Effector memory CD8-positive, alpha-beta T cell (primary cell): Measurements from ENCODE around the gene MAP3K10.

Experiments used
- ATAC-seq: fragments of 150-1000 bp; cut with Tn5 transposase; replicated peaks from 2 replicates; pipeline ENCODE4 v1.10.0; 2021; ENCODE audit warnings: mild to moderate bottlenecking, moderate library complexity
- DNase-seq, 3 experiments: peaks; one replicate each; pipeline ENCODE4 v3.0.0; 2021
- H3K27ac Mint-ChIP-seq, 2 donors: one replicate each; pipeline ENCODE4 v1.8.0; 2022; ENCODE audit warnings: mild to moderate bottlenecking in 2 of 2, mixed read lengths in 2 of 2, moderate library complexity in 2 of 2
- H3K27me3 Mint-ChIP-seq, 2 donors: one replicate each; pipeline ENCODE4 v1.8.0; 2022; ENCODE audit warnings: mixed read lengths in 2 of 2
- H3K36me3 Mint-ChIP-seq: one replicate; pipeline ENCODE4 v1.8.0; 2022; ENCODE audit warnings: mild to moderate bottlenecking, moderate library complexity, mixed read lengths; ENCODE audit not compliant: insufficient read depth
- H3K4me1 Mint-ChIP-seq, 2 donors: one replicate each; pipeline ENCODE4 v1.8.0; 2022; ENCODE audit warnings: low read depth in 2 of 2, mixed read lengths in 2 of 2
- H3K4me3 Mint-ChIP-seq, 2 donors: one replicate each; pipeline ENCODE4 v1.8.0; 2022; ENCODE audit warnings: mild to moderate bottlenecking in 2 of 2, mixed read lengths in 2 of 2, moderate library complexity in 2 of 2
- H3K9me3 Mint-ChIP-seq, 2 donors: one replicate each; pipeline ENCODE4 v1.8.0; 2022; ENCODE audit warnings: mixed read lengths in 2 of 2

MAP3K10 gene

DNA sequence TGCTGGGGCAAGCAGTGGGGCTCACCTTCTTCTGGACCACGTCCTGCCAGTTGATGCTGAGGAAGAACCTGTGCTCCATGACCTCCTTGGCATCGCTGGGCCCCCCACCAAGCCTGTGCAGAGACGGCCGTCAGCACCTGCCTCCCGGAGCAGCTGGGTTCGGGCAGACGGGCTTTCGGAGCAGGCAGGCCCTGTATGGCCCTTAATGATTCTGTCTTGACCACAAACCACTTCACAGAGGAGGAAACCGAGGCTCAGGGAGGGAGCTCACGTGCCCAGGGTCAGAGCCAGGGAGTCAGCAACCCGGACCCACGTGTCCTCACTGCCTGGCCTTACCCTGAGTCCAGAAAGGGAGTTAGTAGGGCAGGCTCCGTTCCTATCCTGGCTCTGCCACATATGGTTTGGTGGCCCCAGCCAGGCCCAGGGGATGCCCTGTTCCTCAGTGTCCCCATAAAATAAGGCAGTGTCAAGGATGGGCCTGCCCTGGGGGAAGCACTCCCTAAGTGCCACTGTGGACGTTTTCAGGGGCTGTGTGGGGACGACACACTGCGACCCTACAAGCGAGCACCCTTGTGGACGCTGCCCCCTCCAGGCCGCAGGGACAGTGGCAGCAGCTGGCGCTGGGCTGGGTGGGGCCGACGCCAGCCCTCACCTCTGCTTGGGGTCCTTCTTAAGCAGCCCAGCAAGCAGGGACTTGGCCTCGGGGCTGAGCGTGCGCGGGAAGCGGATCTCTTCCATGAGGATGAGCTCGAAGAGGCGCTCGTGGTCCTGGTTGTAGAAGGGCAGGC, 44.2 kb downstream of the MAP3K10 start:
- no peaks in the 10 kb centered on the region for H3K9me3 Mint-ChIP-seq
- no peak overlapping the region for H3K4me3 Mint-ChIP-seq
- no peak for ATAC-seq
- H3K36me3 Mint-ChIP-seq = peaks cover 30% of the 10 kb centered on the region
- peaks cover 0 to 3% of the 10 kb centered on the region in 2 donors for H3K4me1 Mint-ChIP-seq
- no peak overlapping the region for H3K27ac Mint-ChIP-seq
- DNase-seq = no peak
- no peaks in the 10 kb centered on the region for H3K27me3 Mint-ChIP-seq

GRCh38 chr19:40236026-40236355, 44.8 kb downstream of the MAP3K10 start:
- H3K27ac Mint-ChIP-seq = no peak overlapping the region
- DNase-seq (no peak), ATAC-seq (no peak)
- peaks cover 30% of the 10 kb centered on the region for H3K36me3 Mint-ChIP-seq
- H3K9me3 Mint-ChIP-seq = no peaks in the 10 kb centered on the region
- no peak overlapping the region for H3K4me3 Mint-ChIP-seq
- no peaks in the 10 kb centered on the region for H3K27me3 Mint-ChIP-seq
- peaks cover 0 to 3% of the 10 kb centered on the region in 2 donors for H3K4me1 Mint-ChIP-seq

- DNase-seq = no peak
- Mint-ChIP-seq H3K36me3 (peaks cover 34% of the 10 kb centered on the region), H3K4me1 (peaks cover 0 to 3% of the 10 kb centered on the region in 2 donors), H3K27ac (peak overlapping the region in 1 of 2 donors; percentile 53), H3K9me3 (no peaks in the 10 kb centered on the region), H3K27me3 (no peaks in the 10 kb centered on the region), H3K4me3 (no peak overlapping the region)
- ATAC-seq = no peak
Measured at GRCh38 chr19:40236366-40236765, 45.1 kb downstream of the MAP3K10 start.

DNA sequence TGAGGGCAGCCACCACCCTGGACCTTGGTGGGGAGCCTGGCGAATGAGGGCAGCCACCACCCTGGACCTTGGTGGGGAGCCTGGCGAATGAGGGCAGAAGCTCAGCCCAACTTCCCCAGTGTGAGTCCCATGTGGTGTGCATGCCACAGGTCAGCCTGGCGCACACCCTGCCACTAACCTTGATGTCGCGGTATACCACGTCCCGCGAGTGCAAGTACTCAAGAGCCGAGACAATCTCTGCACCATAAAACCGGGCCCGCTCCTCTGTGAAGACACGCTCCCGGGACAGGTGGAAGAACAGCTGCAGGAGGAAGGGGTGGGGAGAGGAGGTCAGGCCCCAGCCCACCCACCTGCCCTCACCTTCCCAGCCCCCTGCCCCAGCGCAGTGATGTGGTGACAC, 46.6 kb downstream of the MAP3K10 start:
- Mint-ChIP-seq H3K27me3 (no peaks in the 10 kb centered on the region), H3K36me3 (peaks cover 42% of the 10 kb centered on the region), H3K27ac (peak overlapping the region in 1 of 2 donors; percentile 62), H3K4me1 (peaks cover 0 to 5% of the 10 kb centered on the region in 2 donors), H3K9me3 (no peaks in the 10 kb centered on the region), H3K4me3 (no peak overlapping the region)
- DNase-seq (no peak), ATAC-seq (no peak)

DNA sequence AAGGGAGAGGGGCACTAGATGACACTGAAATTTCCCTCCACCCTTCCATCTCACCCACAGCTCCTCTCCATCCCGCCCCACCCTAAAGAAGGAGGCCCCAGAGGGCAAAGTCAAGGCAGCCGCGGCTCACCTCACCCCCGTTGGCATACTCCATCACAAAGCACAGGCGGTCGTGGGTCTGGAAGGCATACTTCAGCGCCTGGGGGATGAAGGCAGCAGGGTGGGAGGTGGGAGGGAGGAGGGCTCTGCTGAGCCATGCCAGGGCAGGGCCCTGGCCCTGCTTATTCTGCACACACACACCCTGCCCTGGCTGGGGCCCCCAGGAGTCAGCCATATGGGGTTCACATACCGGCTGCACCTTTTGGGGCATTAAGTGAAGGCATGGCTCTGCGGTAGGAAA, 47.5 kb downstream of the MAP3K10 start:
- peaks cover 0 to 5% of the 10 kb centered on the region in 2 donors for H3K4me1 Mint-ChIP-seq
- no peaks in the 10 kb centered on the region for H3K27me3 Mint-ChIP-seq
- DNase-seq (no peak), ATAC-seq (no peak)
- H3K27ac Mint-ChIP-seq = peak overlapping the region in 1 of 2 donors; percentile 62
- H3K9me3 Mint-ChIP-seq = no peaks in the 10 kb centered on the region
- no peak overlapping the region for H3K4me3 Mint-ChIP-seq
- peaks cover 39% of the 10 kb centered on the region for H3K36me3 Mint-ChIP-seq

DNA sequence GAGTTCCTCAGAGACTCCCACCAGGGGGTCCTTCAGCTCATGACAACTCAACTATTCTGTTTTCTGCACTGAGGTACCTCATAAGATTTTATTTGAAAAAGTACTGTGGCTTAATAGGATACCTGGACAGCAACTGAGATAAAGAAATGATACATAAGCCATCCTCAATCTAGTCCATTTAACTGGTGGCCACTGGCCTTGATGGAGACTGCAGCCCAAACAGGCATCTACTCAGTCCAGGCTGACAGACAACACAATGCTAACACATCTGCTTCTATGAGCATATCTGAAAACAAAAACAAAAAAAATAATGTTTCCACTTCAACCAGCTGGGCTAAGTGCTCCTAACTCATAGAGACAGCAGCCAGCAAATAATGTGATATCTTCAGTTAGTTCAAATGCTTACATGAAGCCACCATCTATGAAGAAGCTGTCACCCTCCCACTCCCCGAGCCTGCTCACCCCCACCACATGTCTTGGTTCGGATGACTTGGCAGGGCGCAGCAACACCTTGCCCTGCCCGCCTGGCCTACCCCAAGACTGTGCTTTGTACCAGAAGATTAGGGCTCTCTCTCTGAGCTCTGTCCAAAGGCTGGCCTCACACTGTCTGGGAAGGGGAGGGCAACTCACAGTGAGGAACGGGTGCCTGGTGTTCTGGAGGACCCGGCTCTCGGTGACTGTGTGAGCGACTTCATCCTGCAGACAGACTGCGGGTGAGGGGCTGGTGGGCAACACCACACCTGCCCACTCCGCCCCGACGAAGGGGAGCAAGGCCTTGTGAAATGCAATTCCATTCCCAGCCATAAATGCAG, 48.4 kb downstream of the MAP3K10 start:
- Mint-ChIP-seq H3K27me3 (no peaks in the 10 kb centered on the region), H3K36me3 (peaks cover 41% of the 10 kb centered on the region), H3K9me3 (no peaks in the 10 kb centered on the region), H3K4me3 (no peak overlapping the region), H3K4me1 (peaks cover 0 to 5% of the 10 kb centered on the region in 2 donors), H3K27ac (no peak overlapping the region)
- ATAC-seq (no peak), DNase-seq (no peak)

DNA sequence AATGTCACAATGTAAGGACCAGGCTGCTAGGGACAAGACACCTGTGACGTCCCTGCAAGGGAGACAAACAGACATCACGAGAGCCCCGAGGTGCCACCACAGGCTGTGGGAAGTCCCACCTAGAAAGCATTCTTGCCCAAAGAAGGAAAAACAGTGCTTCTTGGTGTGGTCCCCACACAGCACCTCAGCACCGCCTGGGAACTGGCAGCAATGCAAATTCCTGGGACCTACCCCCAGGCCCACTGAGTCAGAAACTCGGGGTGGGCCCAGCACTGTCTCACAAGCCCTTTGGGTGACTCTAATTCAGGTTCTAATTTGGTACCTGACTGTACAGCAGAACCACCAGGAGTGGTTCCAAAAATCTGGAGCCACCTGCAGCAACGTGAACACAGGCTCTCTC, 49.1 kb downstream of the MAP3K10 start:
- H3K27me3 Mint-ChIP-seq = no peaks in the 10 kb centered on the region
- no peak overlapping the region for H3K4me3 Mint-ChIP-seq
- no peak for ATAC-seq
- H3K4me1 Mint-ChIP-seq = peaks cover 0 to 8% of the 10 kb centered on the region in 2 donors
- H3K9me3 Mint-ChIP-seq = no peaks in the 10 kb centered on the region
- H3K27ac Mint-ChIP-seq = no peak overlapping the region
- peaks cover 43% of the 10 kb centered on the region for H3K36me3 Mint-ChIP-seq
- DNase-seq = no peak

GRCh38 chr19:40241125-40241808, 50.0 kb downstream of the MAP3K10 start:
- no peak overlapping the region for H3K4me3 Mint-ChIP-seq
- H3K27me3 Mint-ChIP-seq = no peaks in the 10 kb centered on the region
- DNase-seq = no peak
- no peaks in the 10 kb centered on the region for H3K9me3 Mint-ChIP-seq
- H3K36me3 Mint-ChIP-seq = peaks cover 45% of the 10 kb centered on the region
- H3K4me1 Mint-ChIP-seq = peaks cover 2 to 8% of the 10 kb centered on the region in 2 donors
- peak overlapping the region in 1 of 2 donors; percentile 25 for H3K27ac Mint-ChIP-seq
- ATAC-seq = no peak

- ATAC-seq = no peak
Measured at GRCh38 chr19:40241809-40242384, 50.7 kb downstream of the MAP3K10 start.

GRCh38 chr19:40242480-40242879, 51.3 kb downstream of the MAP3K10 start:
- Mint-ChIP-seq H3K36me3 (peaks cover 48% of the 10 kb centered on the region), H3K4me1 (peaks cover 4 to 10% of the 10 kb centered on the region in 2 donors), H3K27ac (no peak overlapping the region), H3K9me3 (no peaks in the 10 kb centered on the region), H3K4me3 (no peak overlapping the region), H3K27me3 (no peaks in the 10 kb centered on the region)
- no peak for DNase-seq
- ATAC-seq = no peak

More at GRCh38 chr19:40241809-40242384, 50.7 kb downstream of the MAP3K10 start:
- peaks cover 48% of the 10 kb centered on the region for H3K36me3 Mint-ChIP-seq
- H3K4me1 Mint-ChIP-seq = peaks cover 4 to 8% of the 10 kb centered on the region in 2 donors
- no peak overlapping the region for H3K27ac Mint-ChIP-seq
- no peaks in the 10 kb centered on the region for H3K27me3 Mint-ChIP-seq
- H3K9me3 Mint-ChIP-seq = no peaks in the 10 kb centered on the region
- no peak overlapping the region for H3K4me3 Mint-ChIP-seq
- DNase-seq = no peak

GRCh38 chr19:40243181-40243580, 52.0 kb downstream of the MAP3K10 start:
- Mint-ChIP-seq H3K4me1 (peaks cover 6 to 15% of the 10 kb centered on the region in 2 donors), H3K9me3 (no peaks in the 10 kb centered on the region), H3K27ac (no peak overlapping the region), H3K4me3 (no peak overlapping the region), H3K36me3 (peaks cover 45% of the 10 kb centered on the region), H3K27me3 (no peaks in the 10 kb centered on the region)
- ATAC-seq = no peak
- DNase-seq = no peak

DNA sequence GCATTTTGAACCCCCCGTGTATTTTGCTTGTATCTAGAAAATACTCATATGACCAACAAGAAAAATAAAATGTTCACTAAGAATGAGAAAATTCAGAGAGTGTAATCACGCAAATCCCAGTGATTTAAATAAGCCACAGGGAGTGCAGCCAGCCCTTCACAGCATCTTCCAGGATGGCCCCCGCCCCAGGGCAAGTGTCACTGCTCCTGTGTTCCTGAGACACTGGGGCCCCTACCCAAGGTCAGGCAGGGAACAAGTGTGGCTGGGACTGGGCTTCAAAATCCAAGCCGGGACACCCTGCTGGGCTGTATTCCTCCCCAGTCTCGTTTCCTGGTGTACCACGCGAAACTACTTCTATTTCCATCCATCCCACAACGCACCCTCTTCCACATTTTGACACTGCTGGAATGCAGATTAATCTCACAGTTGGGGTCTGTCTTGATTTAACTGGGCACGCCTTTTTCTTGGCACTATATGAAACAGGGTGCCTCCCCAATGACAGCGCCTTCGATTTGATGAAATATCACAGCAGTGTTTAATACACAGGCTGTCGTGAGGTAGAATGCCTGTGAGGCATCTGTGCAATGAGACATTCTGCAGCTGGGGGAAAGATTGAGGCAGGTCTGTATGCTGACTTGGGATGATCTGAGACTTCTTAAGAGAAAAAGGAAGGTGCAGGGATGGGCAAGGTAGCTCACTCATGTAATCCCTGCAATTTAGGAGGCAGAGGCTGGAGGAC, 53.5 kb downstream of the MAP3K10 start:
- Mint-ChIP-seq H3K27ac (peak overlapping the region in 1 of 2 donors; percentile 5), H3K36me3 (peaks cover 49% of the 10 kb centered on the region), H3K27me3 (no peaks in the 10 kb centered on the region), H3K4me1 (peaks cover 13 to 22% of the 10 kb centered on the region in 2 donors), H3K4me3 (no peak overlapping the region), H3K9me3 (no peaks in the 10 kb centered on the region)
- ATAC-seq (no peak), DNase-seq (no peak)
